OCI-LY3 (cell line): ENCODE data around the gene FRAS1.

Source experiments
- EZH2phosphoT487 ChIP-seq: fragments of 200-600 bp; shearing (Covaris generic); IDR thresholded peaks from 2 replicates; pipeline ENCODE4 v1.6.1; 2018; ENCODE audit warnings: antibody characterized with exemption, mixed run types, low read depth
- TF ChIP-seq, protein P1 (sequence below): fragments of 200-600, 300-600 bp; sonication (generic); IDR thresholded peaks from 2 replicates; pipeline ENCODE4 v1.5.1; 2014; ENCODE audit warnings: antibody characterized with exemption, low read length, low read depth

DNA sequence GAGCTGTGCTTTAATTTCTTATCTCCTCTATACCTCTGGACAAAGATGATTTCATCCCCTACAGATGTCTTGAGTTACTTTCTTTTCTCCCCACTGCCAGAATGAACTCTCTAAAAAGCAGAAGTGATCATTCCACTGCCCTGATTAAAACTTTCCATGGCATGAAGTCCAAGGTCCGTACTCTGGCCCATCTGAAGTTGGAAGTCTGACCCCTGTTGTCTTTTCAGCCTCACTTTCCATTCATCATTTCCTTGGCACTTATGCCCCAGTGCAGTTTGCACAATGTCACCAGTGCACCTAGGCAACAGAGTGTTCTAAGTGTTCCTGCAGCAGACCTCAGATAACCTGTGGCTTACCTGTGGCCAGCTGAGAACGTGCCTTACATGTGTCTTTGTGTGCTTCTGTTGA lies 242.4 kb downstream of the FRAS1 start:
- TF ChIP-seq, protein P1, sequence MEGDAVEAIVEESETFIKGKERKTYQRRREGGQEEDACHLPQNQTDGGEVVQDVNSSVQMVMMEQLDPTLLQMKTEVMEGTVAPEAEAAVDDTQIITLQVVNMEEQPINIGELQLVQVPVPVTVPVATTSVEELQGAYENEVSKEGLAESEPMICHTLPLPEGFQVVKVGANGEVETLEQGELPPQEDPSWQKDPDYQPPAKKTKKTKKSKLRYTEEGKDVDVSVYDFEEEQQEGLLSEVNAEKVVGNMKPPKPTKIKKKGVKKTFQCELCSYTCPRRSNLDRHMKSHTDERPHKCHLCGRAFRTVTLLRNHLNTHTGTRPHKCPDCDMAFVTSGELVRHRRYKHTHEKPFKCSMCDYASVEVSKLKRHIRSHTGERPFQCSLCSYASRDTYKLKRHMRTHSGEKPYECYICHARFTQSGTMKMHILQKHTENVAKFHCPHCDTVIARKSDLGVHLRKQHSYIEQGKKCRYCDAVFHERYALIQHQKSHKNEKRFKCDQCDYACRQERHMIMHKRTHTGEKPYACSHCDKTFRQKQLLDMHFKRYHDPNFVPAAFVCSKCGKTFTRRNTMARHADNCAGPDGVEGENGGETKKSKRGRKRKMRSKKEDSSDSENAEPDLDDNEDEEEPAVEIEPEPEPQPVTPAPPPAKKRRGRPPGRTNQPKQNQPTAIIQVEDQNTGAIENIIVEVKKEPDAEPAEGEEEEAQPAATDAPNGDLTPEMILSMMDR = no peak
- TF ChIP-seq EZH2phosphoT487 = no peak
